K562 (cell line): Measurements from ENCODE around the gene KLHL41.

Experiments
- ARID2 ChIP-seq: fragments of 450-650 bp; IDR thresholded peaks from 2 replicates; pipeline ENCODE4 v1.6.1; 2017; ENCODE audit warnings: antibody characterized with exemption, mild to moderate bottlenecking
- CBX8 ChIP-seq: fragments of 200-600 bp; sonication (generic); IDR thresholded peaks from 2 replicates; pipeline ENCODE4 v1.6.1; 2012; ENCODE audit warnings: borderline replicate concordance, mixed run types, low read depth, mild to moderate bottlenecking, moderate library complexity, mixed read lengths, low read length, control low read depth, inconsistent platforms; ENCODE audit not compliant: poor library complexity, severe bottlenecking; ENCODE audit errors: extremely low read depth
- CHD2 ChIP-seq: IDR thresholded peaks from 2 replicates; pipeline ENCODE4 v1.6.1; 2011; ENCODE audit warnings: low read depth, low read length
- CTBP1 ChIP-seq: fragments of 450-650 bp; IDR thresholded peaks from 2 replicates; pipeline ENCODE4 v1.6.1; 2016; ENCODE audit warnings: borderline replicate concordance
- JUN ChIP-seq, 2 experiments: sonication (generic) in 1 of 2; formaldehyde crosslinking in 1 of 2; IDR thresholded peaks; 2 replicates each; pipeline versions ENCODE4 v1.6.1 to v1.8.0; 2012 to 2022; ENCODE audit warnings: borderline replicate concordance in 2 of 2, mild to moderate bottlenecking in 2 of 2, improper control_type of control experiment in 1 of 2, low read depth in 1 of 2, low read length in 1 of 2, missing genetic modification reagents in 1 of 2
- KLF10 ChIP-seq: fragments of 250-450 bp; sonication (Bioruptor Pico); IDR thresholded peaks from 2 replicates; pipeline ENCODE4 v1.6.1; 2021; ENCODE audit warnings: matching md5 sums
- MEF2D ChIP-seq: conservative IDR thresholded peaks from 2 replicates; pipeline ENCODE4 v1.6.1; 2016; ENCODE audit warnings: low read depth, missing genetic modification characterization, missing compliant biosample characterization
- MTA3 ChIP-seq: fragments of 450-650 bp; formaldehyde crosslinking; IDR thresholded peaks from 2 replicates; pipeline ENCODE4 v1.6.1; 2017; ENCODE audit warnings: mild to moderate bottlenecking, borderline replicate concordance
- POLR2AphosphoS5 ChIP-seq: IDR thresholded peaks from 2 replicates; pipeline ENCODE4 v1.6.1; 2011; ENCODE audit warnings: mild to moderate bottlenecking, low read depth, low read length, moderate library complexity; ENCODE audit not compliant: control insufficient read depth, insufficient read depth
- SIX5 ChIP-seq, 2 experiments: IDR thresholded peaks; 2 replicates each; pipeline ENCODE4 v1.6.1; 2011; ENCODE audit warnings: low read length in 2 of 2, borderline replicate concordance in 1 of 2, low read depth in 1 of 2, mild to moderate bottlenecking in 1 of 2, moderate library complexity in 1 of 2; ENCODE audit not compliant: insufficient read depth in 1 of 2
- TF ChIP-seq, protein P1 (sequence below): sonication (generic); formaldehyde crosslinking; IDR thresholded peaks from 2 replicates; pipeline ENCODE4 v1.9.0; 2022; ENCODE audit warnings: mild to moderate bottlenecking, missing genetic modification reagents
- TF ChIP-seq, protein P2 (sequence below), 3 experiments: IDR thresholded peaks in 2 of 3; conservative IDR thresholded peaks in 1 of 3; 2 replicates each; pipeline ENCODE4 v1.5.1; 2011 to 2012; ENCODE audit warnings: low read length in 3 of 3, mild to moderate bottlenecking in 3 of 3, control low read depth in 2 of 3, improper control_type of control experiment in 1 of 3, inconsistent platforms in 1 of 3, low read depth in 1 of 3, mixed read lengths in 1 of 3, moderate library complexity in 1 of 3; ENCODE audit not compliant: insufficient read depth in 2 of 3
- TF ChIP-seq, protein P3 (sequence below): fragments of 450-650 bp; IDR thresholded peaks from 2 replicates; pipeline ENCODE4 v1.6.1; 2017; ENCODE audit warnings: mild to moderate bottlenecking, moderate library complexity
- TF ChIP-seq, protein P4 (sequence below), 2 experiments: fragments of 450-650 bp; formaldehyde crosslinking in 1 of 2; IDR thresholded peaks; 2 replicates each; pipeline versions ENCODE4 v1.4.0 to v1.6.1; 2014 to 2020; ENCODE audit warnings: mild to moderate bottlenecking in 2 of 2, borderline replicate concordance in 1 of 2, low read depth in 1 of 2

DNA sequence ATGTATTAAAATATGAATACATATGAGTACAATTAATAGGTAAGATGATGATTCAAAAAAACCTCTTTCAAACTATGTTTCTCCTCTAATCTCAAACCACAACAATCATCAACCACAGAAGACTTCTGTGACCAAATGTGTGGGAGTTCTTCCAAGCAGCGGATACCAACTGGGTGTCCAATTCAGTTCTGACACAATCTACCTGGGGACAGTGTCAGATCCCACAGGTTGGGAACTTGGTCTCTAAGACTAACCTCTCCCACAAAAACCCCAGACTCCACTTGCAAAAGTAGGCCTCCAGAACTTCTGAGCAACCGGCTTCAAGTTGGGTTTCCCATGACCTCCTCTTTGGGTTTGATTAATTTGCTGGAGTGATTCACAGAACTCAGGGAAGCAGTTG, 37.3 kb downstream of the KLHL41 start:
- TF ChIP-seq, protein P1, sequence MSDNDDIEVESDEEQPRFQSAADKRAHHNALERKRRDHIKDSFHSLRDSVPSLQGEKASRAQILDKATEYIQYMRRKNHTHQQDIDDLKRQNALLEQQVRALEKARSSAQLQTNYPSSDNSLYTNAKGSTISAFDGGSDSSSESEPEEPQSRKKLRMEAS (CRISPR knock-in tag): no peak
- TF ChIP-seq, protein P2, sequence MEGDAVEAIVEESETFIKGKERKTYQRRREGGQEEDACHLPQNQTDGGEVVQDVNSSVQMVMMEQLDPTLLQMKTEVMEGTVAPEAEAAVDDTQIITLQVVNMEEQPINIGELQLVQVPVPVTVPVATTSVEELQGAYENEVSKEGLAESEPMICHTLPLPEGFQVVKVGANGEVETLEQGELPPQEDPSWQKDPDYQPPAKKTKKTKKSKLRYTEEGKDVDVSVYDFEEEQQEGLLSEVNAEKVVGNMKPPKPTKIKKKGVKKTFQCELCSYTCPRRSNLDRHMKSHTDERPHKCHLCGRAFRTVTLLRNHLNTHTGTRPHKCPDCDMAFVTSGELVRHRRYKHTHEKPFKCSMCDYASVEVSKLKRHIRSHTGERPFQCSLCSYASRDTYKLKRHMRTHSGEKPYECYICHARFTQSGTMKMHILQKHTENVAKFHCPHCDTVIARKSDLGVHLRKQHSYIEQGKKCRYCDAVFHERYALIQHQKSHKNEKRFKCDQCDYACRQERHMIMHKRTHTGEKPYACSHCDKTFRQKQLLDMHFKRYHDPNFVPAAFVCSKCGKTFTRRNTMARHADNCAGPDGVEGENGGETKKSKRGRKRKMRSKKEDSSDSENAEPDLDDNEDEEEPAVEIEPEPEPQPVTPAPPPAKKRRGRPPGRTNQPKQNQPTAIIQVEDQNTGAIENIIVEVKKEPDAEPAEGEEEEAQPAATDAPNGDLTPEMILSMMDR (IDR thresholded peaks at IDR 0.05 in 2 of 3, conservative IDR thresholded peaks at IDR 0.05 in 1 of 3; ENCODE audit: insufficient read depth in 2 of 3, low read depth in 1 of 3, low read length in 3 of 3): no peak
- no peak for TF ChIP-seq SIX5 (IDR thresholded peaks at IDR 0.05; ENCODE audit: borderline replicate concordance in 1 of 2, insufficient read depth in 1 of 2, low read depth in 1 of 2, low read length in 2 of 2)
- TF ChIP-seq, protein P3, sequence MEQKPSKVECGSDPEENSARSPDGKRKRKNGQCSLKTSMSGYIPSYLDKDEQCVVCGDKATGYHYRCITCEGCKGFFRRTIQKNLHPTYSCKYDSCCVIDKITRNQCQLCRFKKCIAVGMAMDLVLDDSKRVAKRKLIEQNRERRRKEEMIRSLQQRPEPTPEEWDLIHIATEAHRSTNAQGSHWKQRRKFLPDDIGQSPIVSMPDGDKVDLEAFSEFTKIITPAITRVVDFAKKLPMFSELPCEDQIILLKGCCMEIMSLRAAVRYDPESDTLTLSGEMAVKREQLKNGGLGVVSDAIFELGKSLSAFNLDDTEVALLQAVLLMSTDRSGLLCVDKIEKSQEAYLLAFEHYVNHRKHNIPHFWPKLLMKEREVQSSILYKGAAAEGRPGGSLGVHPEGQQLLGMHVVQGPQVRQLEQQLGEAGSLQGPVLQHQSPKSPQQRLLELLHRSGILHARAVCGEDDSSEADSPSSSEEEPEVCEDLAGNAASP: no peak
- TF ChIP-seq, protein P4, sequence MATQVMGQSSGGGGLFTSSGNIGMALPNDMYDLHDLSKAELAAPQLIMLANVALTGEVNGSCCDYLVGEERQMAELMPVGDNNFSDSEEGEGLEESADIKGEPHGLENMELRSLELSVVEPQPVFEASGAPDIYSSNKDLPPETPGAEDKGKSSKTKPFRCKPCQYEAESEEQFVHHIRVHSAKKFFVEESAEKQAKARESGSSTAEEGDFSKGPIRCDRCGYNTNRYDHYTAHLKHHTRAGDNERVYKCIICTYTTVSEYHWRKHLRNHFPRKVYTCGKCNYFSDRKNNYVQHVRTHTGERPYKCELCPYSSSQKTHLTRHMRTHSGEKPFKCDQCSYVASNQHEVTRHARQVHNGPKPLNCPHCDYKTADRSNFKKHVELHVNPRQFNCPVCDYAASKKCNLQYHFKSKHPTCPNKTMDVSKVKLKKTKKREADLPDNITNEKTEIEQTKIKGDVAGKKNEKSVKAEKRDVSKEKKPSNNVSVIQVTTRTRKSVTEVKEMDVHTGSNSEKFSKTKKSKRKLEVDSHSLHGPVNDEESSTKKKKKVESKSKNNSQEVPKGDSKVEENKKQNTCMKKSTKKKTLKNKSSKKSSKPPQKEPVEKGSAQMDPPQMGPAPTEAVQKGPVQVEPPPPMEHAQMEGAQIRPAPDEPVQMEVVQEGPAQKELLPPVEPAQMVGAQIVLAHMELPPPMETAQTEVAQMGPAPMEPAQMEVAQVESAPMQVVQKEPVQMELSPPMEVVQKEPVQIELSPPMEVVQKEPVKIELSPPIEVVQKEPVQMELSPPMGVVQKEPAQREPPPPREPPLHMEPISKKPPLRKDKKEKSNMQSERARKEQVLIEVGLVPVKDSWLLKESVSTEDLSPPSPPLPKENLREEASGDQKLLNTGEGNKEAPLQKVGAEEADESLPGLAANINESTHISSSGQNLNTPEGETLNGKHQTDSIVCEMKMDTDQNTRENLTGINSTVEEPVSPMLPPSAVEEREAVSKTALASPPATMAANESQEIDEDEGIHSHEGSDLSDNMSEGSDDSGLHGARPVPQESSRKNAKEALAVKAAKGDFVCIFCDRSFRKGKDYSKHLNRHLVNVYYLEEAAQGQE (IDR thresholded peaks at IDR 0.05; ENCODE audit: borderline replicate concordance): no peak
- TF ChIP-seq, protein P4 (CRISPR knock-in tag; IDR thresholded peaks at IDR 0.05; ENCODE audit: low read depth): no peak
- no peak for TF ChIP-seq ARID2
- no peak for TF ChIP-seq POLR2AphosphoS5
- no peak for TF ChIP-seq MTA3
- no peak for TF ChIP-seq KLF10 (CRISPR knock-in tag)
- no peak for TF ChIP-seq CBX8
- no peak for TF ChIP-seq MEF2D
- no peak for TF ChIP-seq JUN (IDR thresholded peaks at IDR 0.05; ENCODE audit: borderline replicate concordance, low read depth, low read length)
- no peak for TF ChIP-seq JUN (CRISPR knock-in tag; IDR thresholded peaks at IDR 0.05; ENCODE audit: borderline replicate concordance)
- no peak for TF ChIP-seq CHD2
- no peak for TF ChIP-seq CTBP1
